GM19328 (cell line): Measurements from ENCODE around the gene KRT38.

Experiments used
- ATAC-seq: cut with Tn5 transposase; IDR thresholded peaks from one replicate; pipeline ENCODE4 v1.9.1; 2021; ENCODE audit warnings: mild to moderate bottlenecking, moderate library complexity; ENCODE audit not compliant: unreplicated experiment

The KRT38 gene

DNA sequence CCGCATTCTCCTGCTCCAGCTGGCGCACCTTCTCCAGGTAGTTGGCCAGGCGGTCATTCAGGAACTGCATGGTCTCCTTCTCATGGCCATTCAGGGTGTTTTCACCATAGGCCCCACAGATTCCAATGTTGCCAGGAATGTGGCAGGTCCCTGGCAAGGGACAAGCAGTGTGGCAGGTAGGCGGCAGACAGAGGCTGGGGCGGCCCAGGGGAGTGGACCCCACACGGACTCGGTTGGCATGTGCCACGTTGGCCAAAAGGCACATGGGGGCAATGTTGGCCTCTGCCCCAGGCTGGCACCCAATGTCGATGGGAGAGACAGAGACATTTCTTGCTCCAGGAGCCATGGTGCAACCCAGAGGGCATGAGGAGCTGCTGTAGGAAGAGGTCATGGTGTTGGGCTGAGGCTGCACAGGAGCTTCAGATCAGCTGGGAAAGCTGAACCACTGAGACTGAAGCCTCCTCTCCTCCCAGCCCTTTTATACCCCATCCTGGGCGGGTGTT is at the start of gene KRT38:
Gene KRT38 (minus strand): TSS at position 453 of the 503 bp plus-strand sequence. CDS start 62 bp downstream, at position 391.
- no peak for ATAC-seq

DNA sequence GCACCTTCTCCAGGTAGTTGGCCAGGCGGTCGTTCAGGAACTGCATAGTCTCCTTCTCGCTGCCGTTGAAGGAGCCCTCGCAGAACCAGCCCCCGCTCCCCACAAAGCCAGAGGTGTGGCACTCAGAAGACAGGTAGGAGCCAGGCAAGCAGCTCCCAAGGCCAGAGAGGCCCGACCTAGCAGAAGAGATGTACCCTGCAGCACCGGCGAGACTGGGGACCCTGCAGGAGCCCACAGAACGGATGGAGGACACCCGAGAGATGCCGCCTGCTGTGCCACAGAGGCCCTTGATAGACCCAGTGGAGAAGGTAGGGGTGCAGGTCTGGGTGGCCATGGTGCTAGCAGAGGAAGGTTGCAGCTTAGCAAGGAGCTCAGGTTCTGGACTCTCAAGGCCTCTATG is 48.7 kb upstream of the KRT38 start, which contains the start of gene KRT36:
Gene KRT36 (minus strand): TSS at position 380 of the 400 bp plus-strand sequence. CDS start 46 bp downstream, at position 334.
- ATAC-seq: no peak

DNA sequence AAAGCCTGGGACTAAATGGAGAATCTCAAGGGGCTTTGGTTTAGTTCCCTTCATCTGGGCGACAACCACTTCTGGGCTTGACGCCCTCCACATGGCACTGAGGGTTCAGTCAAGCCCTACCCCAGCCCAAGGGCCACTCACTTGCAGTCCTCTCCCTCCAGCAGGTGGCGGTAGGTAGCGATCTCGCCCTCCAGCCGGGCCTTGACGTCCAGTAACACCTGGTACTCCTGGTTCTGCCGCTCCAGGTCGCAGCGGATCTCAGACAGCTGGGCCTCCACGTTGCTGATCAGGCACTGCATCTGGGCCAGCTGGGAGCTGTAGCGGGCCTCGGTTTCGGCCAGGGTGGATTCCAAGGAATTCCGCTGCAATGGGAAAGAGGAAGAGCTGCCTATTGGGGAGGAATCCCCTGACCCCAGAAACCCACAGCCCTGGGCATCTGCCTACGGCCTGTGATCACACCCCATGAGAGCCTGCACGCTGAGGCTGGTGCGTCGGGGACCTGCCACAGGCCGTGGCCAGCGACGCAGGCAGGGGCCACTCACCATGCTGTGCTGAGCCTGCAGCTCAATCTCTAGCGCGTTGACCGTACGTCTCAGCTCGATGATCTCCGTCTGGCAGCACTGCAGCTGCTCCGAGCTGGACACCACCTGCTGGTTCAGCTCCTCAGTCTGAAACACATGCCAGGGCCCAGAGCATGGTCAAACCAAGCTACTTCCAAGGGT is 46.2 kb upstream of the KRT38 start:
- ATAC-seq: no peak

DNA sequence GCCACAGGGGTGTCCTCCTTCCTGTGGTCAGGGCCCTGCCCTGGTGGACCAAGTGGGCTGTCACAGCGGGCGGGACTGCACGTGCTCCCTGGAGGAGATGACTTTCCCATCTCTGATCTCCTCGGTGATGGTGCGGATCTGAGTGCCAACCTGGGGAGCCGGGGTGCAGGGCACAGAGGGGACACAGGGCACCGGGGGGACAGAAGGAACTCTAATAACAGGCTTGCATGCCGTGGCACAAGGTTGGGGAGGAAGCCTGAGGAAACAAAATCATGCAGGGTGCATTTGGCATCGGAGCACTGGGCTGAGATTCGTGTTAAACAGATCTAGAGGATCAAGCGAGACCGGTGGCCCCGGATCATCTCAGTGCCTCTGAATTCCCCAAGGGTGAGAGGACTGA is 45.5 kb upstream of the KRT38 start:
- ATAC-seq: no peak

DNA sequence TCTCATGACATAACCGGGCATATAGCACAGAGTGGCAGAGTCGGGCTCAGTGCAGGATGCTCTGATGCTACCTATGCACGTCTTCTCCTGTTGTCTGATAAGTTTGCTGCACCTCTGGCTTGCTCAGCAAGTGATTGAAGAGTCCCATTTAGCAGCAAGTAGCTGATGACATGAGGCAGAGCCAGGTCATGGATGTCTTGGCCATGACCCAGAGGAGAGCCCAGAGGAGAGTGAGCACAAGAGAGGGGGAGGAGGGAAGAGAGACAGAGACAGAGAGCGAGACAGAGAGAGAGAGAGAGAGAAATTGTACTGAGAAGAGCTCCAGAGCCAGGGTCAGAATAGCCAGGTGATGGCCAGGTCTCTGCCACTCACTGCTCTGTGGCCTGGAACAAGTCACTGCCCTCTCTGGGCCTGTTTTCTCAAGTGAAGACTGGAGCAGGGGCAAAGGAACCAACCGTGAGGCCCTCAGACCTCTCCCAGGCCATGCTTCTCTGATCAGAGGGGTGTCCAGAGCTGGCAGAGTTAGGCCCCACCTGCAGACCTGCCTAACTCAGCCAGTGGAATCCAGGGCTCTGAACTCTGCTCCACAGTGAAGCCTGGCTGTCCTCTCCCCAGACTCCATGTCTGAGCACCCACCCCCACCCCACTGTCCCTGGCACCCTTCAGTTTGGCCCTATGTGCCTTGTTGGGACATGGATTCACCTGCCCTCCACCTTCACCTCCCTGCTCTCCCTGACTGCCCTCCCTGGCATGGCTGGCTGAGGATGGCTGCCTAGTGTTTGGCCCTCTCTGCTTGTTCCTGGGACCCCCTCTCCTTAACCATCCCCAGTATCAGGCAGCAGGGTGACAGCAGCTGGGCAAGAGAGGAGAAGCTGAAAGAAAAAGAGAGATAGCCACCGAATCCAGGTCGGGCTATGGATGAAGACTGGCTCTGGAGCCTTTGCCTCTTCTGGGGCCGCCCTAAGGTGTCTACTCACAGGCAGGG is 44.4 kb upstream of the KRT38 start:
- no peak for ATAC-seq

DNA sequence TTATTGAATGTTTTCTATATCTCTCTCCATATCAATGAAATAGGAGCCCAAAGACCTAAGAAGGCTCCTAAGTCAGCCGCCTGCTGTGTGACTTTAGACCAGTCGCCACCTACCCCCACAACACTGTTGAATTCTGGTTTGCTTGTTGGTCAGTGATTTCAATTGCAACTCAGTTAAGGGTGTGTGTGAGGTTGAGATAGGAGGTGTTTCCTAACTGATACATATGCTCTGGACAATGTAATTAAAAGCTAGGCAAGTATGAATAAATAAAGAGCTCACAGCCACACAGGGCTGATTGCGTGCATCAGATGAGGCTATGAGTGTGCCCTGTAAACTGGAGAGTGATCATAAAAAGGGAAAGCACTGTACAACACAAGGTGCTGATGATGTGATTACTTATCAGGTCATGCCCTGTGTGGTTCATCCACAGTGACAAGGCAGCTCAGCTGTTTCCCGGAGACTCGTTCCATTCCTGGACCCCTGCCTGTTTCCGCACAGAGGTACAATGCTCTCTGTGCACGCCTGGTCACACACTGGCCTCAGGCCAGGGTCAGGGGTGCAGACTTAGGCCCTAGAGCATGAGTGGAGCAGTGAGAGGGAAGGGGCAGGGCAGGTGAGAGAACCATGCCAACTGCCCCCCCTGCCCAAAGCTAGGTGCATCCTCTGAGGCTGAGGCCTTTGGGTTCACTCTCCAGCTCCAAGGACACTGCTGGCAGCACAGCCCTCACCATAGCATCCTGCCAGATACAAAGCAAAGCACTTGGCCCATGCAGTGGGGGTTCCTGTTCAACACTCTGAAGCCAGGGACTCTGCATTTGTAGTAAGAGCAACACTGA is 43.4 kb upstream of the KRT38 start:
- ATAC-seq: no peak

DNA sequence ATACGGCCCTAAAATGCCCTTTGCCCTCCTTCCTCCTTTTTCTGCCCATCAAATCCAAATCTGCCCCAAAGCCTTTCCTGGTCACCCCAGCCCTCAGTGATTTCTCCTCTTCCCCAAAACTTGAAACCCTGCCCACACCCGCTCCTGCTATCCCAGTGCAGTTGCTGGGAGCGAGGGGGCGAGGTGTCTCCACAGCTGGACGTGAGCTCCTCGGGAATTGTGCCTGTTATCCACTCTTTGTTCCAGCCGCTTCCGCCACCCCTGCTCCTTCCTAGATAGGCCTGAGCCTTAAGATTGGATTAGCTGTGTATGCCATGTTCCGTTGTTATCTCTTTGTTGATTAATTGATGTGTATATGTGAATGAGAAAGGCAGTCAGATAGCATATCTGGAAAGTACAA is 42.7 kb upstream of the KRT38 start:
- ATAC-seq: no peak

DNA sequence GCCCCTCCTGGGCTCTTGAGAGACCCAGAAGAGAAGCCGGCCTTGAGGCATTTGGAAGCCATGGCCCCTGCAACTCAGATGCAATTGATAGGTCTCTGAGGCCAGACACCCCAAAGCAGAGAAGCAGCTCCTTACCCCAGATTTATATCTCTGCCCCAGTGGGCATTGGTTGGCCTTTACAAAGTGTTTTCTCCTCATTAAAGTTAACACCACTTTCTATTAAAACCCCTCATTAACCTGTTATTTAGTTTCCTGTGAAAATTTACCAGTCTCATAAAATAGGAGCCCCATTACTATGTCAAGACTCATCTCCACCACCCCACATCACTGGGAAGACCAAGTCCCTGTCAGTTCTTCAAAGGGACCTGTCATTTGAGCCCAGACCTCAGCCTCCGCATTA is 40.3 kb upstream of the KRT38 start, which contains the start of gene KRT35:
Gene KRT35 (minus strand): TSS at position 116 of the 400 bp plus-strand sequence. CDS start 54 bp downstream, at position 62.
- no peak for ATAC-seq

DNA sequence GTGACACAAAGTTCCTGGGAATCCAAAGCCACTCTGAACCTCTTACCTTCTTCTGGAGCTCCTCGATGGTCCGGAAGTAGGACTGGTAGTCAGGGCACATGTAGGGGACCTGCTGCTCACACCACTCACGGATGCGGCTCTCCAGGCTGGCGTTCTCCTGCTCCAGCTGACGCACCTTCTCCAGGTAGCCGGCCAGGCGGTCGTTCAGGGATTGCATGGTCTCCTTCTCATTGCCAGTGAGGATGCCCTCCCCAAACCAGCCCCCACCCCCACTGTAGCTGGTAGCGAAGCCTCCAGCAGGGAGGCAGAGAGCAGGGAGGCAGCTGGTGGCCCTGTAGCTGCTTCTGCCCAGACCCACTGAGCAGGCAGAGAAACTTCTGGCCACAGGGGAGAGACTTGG is 39.8 kb upstream of the KRT38 start:
- no peak for ATAC-seq

DNA sequence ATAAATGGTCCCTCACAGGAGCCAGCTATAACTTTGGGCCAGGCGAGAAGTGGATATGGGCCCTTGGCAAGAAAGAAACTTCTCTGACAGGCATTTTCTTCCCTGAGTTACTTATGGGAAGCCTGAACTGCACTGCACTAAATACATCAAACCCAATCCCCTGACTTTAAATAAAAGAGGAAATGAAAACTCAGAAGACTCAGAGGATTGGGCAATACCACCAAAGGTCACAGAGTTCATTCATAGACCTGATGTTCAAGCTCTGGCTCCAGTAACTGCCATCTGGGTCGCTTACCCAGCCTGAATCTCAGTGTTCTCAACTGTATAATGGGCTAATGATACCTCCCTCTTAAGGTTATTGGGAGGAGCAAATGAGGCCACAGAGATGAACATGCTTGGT is 39.4 kb upstream of the KRT38 start:
- ATAC-seq: no peak

DNA sequence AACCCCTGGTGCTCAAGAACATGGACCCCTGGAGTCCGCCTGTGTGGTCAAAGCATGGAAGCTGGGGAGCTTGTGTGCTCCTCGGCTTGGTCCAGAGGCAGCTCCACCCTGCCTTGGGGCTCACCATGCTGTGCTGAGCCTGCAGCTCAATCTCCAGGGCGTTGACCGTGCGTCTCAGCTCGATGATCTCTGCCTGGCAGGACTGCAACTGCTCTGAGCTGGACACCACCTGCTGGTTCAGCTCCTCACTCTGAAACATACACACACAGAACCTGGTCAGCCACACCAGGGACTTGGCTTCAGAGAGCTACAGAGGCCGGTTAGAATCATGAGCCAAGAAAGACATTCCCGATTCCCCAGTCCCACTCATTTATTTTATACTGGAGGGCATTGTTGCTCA is 37.5 kb upstream of the KRT38 start:
- no peak for ATAC-seq

DNA sequence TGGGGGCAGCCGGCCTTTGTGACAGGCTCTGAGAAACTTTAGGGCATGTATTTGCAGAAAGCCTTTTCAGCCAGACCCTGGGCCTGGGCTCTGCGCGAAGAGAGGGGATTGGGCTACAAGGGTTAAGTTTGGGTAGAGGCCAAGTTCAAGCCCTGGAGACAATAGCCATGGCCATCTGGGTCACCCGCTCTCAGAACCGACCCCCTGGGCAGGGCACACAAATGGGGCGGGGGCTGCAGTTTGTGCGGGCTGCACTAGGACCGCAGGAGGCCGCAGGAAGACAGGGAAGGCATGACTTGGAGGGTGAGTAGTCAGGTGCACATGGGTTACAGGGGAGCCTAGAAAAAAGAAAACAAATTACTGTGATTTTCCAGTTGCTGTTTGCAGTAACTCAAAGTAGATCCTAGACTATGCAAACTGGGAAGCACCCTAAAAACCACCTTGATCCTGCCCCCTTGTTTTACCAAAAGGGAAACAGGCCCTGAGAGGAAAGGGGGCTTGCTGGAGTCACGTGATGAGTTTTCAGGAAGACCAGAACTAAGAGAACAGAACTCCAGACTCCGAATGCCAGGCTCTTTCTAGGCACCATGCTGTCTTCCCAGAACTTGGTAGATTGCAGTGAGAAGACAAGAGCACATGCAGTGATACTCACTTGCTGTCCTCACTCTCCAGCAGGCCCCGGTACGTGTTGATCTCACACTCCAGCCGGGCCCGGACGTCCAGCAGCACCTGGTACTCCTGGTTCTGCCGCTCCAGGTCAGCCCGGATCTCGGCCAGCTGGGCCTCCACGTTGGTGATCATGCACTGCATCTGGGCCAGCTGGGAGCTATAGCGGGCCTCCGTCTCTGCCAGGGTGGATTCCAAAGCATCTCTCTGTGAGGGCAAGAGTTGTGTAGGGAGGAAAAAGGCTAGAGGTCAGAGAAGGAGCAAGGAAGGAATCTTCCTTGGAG is 36.4 kb upstream of the KRT38 start:
- no peak for ATAC-seq

DNA sequence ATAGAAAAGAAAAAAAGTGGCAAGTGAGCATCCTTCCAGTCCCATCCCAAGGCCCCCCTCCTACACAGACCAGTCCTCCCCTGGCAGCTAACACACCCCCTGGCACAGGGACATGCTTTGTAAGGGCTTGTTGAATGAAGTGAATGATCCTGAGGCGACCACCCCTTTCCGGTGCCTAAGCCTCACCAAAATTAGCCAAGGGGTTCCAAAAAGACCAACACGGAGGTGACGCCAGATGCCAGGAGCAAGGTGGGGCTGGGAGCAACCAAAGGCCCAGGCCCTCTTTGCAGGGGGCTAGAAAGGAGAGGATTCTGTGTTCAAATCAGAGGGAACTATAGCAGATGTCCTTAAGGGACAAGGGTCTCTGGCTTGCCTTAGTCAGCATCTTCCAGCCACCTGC is 34.6 kb upstream of the KRT38 start:
- ATAC-seq: no peak

DNA sequence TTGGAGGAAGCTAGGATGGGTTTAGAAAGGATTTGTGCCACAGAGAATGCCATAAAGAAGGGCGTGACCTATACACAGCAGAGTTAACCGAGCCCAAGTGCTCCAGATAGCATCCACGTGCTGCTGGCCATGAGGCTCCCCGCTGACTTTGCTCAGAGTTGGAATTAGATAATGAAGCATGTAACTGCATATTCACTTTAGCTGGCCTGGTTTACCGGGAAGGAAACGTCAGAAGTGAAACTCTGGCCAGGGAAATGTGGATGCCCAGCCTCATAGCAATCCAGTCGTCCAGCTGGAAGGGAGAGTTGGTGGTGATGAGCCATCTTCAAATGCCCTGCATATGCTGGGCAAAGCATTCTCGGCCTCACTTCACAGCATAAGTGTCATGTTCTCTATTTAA is 34.1 kb upstream of the KRT38 start:
- no peak for ATAC-seq

DNA sequence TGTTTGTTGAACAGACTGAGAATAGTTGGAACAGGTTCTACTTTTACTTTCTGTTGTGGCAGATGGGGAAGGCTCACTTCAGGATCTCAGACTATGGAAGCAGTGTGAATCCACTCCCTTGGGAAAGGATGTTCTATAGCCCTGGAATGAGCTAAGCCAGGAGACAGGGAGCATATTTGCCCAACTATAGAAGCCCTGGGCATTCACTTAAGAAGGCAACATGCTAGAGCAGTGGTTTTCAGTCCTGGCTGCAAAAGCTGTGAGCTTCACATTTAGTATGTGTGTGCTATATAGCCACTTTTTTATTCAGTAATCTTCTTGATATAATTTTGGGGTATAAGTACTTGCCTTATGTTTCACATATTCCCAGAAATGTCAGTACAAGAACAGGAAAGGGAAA is 27.6 kb upstream of the KRT38 start:
- ATAC-seq: no peak

DNA sequence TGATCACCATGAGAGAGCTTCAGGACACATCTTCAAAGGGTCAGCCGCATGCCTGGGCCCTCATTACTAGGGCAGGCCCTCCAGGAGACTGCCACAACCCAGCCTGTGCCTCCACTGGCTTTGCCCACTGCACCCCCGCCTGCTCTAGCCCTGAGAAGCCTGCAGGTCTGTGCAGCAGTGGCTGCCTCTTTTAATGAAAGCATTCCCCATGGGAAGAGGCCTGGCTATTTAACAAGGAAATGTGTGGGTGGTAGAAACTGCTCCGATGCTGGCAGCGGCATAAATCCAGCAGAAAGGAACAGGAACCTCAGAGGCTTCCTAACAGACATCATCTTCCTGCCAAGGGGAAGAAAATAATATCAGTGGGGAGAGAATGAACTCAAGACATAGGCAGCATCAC is 26.8 kb upstream of the KRT38 start:
- no peak for ATAC-seq

DNA sequence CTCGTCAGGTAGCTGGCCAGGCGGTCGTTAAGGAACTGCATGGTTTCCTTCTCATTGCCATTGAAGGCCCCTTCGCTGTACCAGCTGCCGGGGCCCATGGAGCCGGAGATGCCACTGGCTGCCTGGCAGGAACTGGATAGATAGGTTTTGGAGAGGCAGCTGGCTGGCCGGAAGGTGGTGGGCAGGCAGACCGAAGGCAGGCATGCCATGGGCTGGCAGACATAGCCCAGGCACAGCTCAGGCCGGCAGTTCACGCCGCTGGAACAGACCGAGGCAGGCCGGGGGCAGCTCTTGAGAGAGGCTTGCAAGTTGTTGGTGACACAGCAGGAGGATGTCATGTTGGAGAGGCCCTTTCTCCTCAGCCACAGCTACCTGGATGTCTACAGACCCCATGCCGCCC is 26.2 kb upstream of the KRT38 start, which contains the start of gene KRT32:
Gene KRT32 (minus strand): TSS at position 399 of the 400 bp plus-strand sequence. CDS start 61 bp downstream, at position 338.
- ATAC-seq: no peak

DNA sequence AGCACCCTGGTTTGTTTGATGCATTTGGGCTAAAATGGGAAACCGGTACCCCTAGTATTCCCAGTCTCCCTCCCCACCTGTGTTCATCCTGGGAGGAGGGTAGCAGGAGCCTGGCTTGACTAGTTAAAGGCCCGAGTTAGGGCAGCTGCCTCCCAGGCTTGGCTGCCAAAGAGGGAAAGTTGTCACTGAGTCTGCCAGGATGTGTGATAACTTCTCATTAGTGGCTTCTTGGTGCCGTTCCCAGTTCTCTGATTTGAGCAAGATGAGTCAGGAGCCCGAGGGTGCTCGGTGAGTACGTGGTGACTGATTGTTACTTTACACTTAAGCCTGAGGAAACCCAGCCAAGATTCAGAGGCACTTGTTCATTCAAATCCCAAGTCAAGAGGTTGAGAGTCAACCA is 23.9 kb upstream of the KRT38 start:
- ATAC-seq: no peak

DNA sequence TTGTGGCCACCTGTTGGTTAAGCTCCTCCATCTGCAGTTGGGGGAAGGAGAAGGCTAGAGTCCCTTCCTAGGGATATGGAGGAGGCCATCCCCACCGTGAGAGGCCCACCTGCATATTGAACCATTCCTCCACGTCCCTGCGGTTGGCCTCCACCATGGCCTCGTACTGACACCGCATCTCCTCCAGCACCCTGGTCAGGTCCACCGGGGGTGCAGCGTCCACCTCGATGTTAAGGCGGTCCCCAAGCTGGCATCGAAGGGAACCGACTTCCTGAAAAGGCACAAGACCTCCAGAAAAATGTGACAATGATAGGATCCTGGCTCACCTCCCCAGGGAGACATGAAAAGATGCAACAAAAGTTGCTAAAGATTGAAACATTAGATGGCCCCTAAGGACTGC is 23.4 kb upstream of the KRT38 start:
- ATAC-seq: no peak
